Measurements from ENCODE around the gene SLC37A1.
"Not testable (repeated sequence)": the region's sequence is repeated elsewhere in the genome, so short reads cannot be mapped to it uniquely, and the experiment has no call there.

Gene SLC37A1

DNA sequence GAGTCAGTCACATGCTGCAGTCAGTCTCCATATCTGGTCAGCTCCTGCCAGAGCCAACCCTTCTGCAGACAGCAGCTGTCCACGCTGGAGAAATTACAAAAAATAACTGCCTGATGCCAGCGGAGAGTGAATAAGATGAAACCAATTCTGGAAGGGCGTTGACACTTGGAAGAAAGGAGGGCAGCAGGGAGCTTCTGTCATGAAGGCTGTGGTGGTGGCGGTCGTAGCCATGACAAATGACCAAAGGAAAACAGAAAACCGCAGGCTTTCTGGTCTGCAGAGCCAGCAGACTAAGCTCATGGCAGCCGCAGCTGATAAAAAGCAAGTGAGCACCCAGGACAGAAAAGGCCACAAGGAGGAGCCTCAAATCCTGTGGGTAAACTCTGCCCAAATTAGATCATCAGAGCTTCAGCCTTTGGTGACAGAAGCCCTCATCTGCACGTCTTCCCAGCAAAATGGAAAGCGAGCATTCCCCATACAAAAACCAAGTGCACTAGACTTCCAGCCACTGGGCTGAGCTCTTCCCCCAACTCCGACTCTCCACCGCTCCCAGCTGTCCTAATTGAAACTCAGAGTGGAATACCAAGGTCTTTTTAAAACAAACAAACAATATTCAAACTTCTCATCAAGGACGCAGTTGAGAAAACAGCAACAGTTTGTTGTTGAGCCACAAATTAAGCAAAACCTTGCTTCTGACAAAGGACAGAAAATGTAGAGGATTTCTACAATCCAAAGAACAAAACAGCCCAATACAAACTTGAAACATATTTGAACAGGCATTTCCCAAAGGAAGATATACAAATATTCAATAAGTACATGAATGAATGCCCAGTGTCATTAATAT lies 46.3 kb upstream of the SLC37A1 start:
- no peak overlapping the region for H3K27ac ChIP-seq
- TF ChIP-seq, protein P1, sequence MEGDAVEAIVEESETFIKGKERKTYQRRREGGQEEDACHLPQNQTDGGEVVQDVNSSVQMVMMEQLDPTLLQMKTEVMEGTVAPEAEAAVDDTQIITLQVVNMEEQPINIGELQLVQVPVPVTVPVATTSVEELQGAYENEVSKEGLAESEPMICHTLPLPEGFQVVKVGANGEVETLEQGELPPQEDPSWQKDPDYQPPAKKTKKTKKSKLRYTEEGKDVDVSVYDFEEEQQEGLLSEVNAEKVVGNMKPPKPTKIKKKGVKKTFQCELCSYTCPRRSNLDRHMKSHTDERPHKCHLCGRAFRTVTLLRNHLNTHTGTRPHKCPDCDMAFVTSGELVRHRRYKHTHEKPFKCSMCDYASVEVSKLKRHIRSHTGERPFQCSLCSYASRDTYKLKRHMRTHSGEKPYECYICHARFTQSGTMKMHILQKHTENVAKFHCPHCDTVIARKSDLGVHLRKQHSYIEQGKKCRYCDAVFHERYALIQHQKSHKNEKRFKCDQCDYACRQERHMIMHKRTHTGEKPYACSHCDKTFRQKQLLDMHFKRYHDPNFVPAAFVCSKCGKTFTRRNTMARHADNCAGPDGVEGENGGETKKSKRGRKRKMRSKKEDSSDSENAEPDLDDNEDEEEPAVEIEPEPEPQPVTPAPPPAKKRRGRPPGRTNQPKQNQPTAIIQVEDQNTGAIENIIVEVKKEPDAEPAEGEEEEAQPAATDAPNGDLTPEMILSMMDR (IDR thresholded peaks at IDR 0.05) = no peak
- H3K4me1 ChIP-seq (ENCODE audit: control insufficient read depth in 1 of 2, insufficient read depth in 1 of 2, low read depth in 1 of 2, low read length in 1 of 2) = peaks cover 17 to 20% of the 10 kb centered on the region in 2 experiments
- no peaks in the 10 kb centered on the region for H3K36me3 ChIP-seq
- H3K4me3 ChIP-seq (ENCODE audit: low read depth in 1 of 2, low read length in 1 of 2) = no peak overlapping the region
- no peaks in the 10 kb centered on the region for H3K9me3 ChIP-seq
- no peaks in the 10 kb centered on the region for H3K27me3 ChIP-seq

DNA sequence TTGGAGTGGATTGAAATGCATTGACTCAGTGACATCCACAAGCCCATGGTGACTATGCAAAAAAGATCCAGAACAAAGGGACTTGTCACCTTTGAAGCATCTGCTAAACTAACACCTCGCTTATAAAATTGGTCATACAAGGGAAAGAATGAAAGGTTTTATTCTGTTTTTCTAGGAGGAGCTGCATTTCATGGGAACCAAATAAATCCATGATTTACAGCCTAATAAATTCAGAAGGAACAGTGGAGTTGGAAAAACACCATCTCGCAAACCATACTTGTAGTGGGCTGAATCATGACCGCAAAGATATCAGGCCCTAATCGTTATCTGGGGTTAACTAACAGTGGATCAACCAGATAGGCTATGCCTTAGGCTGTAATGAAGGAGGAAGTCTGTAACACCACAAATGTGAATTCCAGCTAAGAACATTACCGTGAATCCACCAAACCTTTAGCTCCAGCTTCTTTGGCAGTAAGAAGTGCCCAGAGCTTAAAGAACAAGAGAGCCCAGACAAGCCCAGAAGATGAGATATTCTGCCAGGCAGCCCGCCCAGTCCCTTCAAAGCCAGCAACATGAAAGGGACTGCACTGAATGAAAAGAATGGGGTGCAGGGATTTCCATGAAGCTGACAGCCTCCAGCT lies 45.0 kb upstream of the SLC37A1 start:
- Histone ChIP-seq H3K36me3 (no peaks in the 10 kb centered on the region), H3K27me3 (no peaks in the 10 kb centered on the region), H3K27ac (no peak overlapping the region), H3K9me3 (no peaks in the 10 kb centered on the region), H3K4me3 (ENCODE audit: low read depth in 1 of 2, low read length in 1 of 2) (no peak overlapping the region), H3K4me1 (ENCODE audit: control insufficient read depth in 1 of 2, insufficient read depth in 1 of 2, low read depth in 1 of 2, low read length in 1 of 2) (peaks cover 17 to 20% of the 10 kb centered on the region in 2 experiments)
- TF ChIP-seq, protein P1 (IDR thresholded peaks at IDR 0.05) = no peak

DNA sequence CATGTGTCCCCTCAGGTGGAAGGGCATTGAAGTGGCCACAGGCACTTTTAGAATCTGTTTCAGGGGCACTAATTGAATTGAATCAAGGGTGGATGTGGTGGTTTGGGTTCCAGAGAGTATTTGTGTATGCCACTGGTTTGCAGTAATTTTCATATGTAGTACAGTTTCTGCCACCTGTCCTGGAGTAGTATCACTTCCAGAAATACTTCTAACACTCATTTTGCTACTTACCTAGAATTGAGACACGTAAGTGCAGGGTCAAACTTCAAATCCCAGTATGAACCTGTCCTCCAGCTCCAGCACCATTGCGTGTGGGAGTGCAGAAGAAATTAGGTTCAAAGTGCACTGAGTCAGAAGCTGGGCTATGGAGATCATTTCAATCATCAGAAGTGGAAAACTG lies 44.4 kb upstream of the SLC37A1 start:
- no peaks in the 10 kb centered on the region for H3K36me3 ChIP-seq
- no peaks in the 10 kb centered on the region for H3K9me3 ChIP-seq
- no peaks in the 10 kb centered on the region for H3K27me3 ChIP-seq
- no peak overlapping the region for H3K4me3 ChIP-seq (ENCODE audit: low read depth in 1 of 2, low read length in 1 of 2)
- peaks cover 11 to 15% of the 10 kb centered on the region in 2 experiments for H3K4me1 ChIP-seq (ENCODE audit: control insufficient read depth in 1 of 2, insufficient read depth in 1 of 2, low read depth in 1 of 2, low read length in 1 of 2)
- no peak overlapping the region for H3K27ac ChIP-seq
- TF ChIP-seq, protein P1 (IDR thresholded peaks at IDR 0.05) = no peak

DNA sequence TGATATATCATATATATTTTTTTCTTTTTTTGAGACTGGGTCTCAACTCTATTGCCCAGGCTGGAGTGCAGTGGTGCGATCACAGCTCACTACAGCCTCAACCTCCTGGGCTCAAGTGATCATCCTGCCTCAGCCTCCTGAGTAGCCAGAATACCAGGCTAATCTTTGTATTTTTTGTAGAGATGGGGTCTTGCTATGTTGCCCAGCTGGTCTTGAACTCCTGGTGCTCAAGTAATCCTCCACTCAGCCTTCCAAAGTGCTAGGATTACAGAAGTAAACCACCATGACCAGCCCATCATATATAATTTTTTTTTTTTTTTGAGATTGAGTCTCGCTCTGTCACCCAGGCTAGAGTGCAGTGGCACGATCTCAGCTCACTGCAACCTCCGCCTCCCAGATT lies 43.9 kb upstream of the SLC37A1 start:
- not testable (repeated sequence) for H3K36me3 ChIP-seq; H3K27ac ChIP-seq; H3K9me3 ChIP-seq; H3K4me3 ChIP-seq (ENCODE audit: low read depth in 1 of 2, low read length in 1 of 2); H3K27me3 ChIP-seq
- H3K4me1 ChIP-seq (ENCODE audit: control insufficient read depth in 1 of 2, insufficient read depth in 1 of 2, low read depth in 1 of 2, low read length in 1 of 2) = peaks cover 8 to 11% of the 10 kb centered on the region in 2 experiments

DNA sequence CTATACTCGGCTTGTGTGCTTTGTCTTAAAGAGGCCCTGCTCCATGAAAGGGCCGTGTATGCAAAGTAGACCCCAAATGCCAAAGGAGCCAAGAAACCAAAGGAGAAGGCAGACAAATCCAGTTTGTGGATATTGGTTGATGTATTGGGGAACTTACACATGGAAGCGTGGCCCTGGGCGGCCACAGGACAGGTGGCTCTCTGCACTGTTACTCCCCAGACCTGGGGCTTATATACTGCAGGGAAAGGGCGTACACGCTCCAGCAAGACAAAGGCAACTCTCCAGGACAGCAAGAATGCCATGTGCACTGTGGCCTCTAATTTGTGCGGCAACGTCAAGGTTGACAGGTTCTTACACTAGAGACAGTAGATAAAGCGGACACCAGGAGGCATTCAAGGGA lies 42.4 kb upstream of the SLC37A1 start:
- TF ChIP-seq, protein P1 (IDR thresholded peaks at IDR 0.05) = no peak
- no peaks in the 10 kb centered on the region for H3K4me1 ChIP-seq (ENCODE audit: control insufficient read depth in 1 of 2, insufficient read depth in 1 of 2, low read depth in 1 of 2, low read length in 1 of 2)
- no peak overlapping the region for H3K27ac ChIP-seq
- no peaks in the 10 kb centered on the region for H3K36me3 ChIP-seq
- H3K9me3 ChIP-seq = no peaks in the 10 kb centered on the region
- no peak overlapping the region for H3K4me3 ChIP-seq (ENCODE audit: low read depth in 1 of 2, low read length in 1 of 2)
- no peaks in the 10 kb centered on the region for H3K27me3 ChIP-seq

DNA sequence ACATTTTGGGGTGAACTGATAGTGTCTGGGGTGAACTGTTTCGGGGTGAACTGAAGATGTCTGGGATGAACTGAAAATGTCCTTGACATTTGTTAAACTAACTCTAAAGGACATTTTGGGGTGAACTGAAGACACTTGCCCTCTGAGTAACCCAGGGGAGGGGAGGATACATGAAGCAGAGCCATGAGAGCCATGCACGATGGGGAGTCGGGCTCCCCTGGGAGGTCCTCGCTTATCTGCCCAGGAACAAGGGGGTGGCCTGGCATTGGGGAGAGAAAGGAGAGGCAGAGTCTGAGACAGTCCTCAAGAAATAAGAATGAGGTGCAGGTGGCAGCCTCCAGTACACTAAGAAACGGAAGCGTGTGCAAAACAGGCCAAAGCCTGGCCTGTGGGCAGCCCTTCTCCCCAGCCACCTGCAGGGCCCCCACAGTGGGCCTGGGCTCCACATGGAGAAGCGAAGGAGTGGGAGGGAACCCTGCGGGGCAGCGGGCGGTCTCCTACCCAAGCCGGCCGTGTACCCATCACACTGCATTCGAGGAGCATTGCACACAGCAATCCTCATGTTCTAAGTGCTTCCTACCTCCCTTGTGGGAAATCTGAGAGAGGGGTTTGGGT lies 41.8 kb upstream of the SLC37A1 start:
- no peak overlapping the region for H3K4me3 ChIP-seq (ENCODE audit: low read depth in 1 of 2, low read length in 1 of 2)
- H3K9me3 ChIP-seq = no peaks in the 10 kb centered on the region
- no peaks in the 10 kb centered on the region for H3K4me1 ChIP-seq (ENCODE audit: control insufficient read depth in 1 of 2, insufficient read depth in 1 of 2, low read depth in 1 of 2, low read length in 1 of 2)
- no peaks in the 10 kb centered on the region for H3K36me3 ChIP-seq
- TF ChIP-seq, protein P1 (IDR thresholded peaks at IDR 0.05) = no peak
- H3K27ac ChIP-seq = no peak overlapping the region
- no peaks in the 10 kb centered on the region for H3K27me3 ChIP-seq
